HEK293 (cell line): ENCODE data around the gene NCAPD3.
A peak's percentile ranks its signal among the peaks of the same experiment; 100 is the strongest.

Experiments
- CTCF ChIA-PET: fragments of 350-600 bp; formaldehyde crosslinking; extraction: SDS; loops from one replicate; lab custom pipeline; 2021; ENCODE audit warnings: antibody characterized with exemption; lab: Yijun Ruan, JAX
- POLR2A ChIA-PET: fragments of 300-600 bp; formaldehyde crosslinking; extraction: SDS; loops from one replicate; lab custom pipeline; 2020; ENCODE audit warnings: antibody characterized with exemption, inconsistent platforms; lab: Yijun Ruan, JAX
- H3K27ac ChIP-seq: fragments of 200-500 bp; sonication (Bioruptor generic); 2 replicates; pipeline ENCODE4 v1.5.1; 2014; ENCODE audit warnings: low read depth, low read length, control low read depth, inconsistent platforms; ENCODE audit errors: extremely low read depth
- H3K36me3 ChIP-seq, 2 experiments: fragments of 200-500 bp in 1 of 2; sonication (Bioruptor generic) in 1 of 2; 1 replicate in 1 of 2; 2 replicates in 1 of 2; pipeline ENCODE4 v1.5.1; 2014 to 2017; ENCODE audit warnings: inconsistent platforms in 2 of 2, low read length in 2 of 2; ENCODE audit not compliant: control insufficient read depth in 2 of 2, insufficient read depth in 1 of 2
- H3K4me1 ChIP-seq: fragments of 200-500 bp; sonication (Bioruptor generic); 2 replicates; pipeline ENCODE4 v1.5.1; 2014; ENCODE audit warnings: mild to moderate bottlenecking, low read length, inconsistent platforms; ENCODE audit not compliant: control insufficient read depth, insufficient read depth
- H3K4me3 ChIP-seq: 2 replicates; pipeline ENCODE4 v1.5.1; 2011; ENCODE audit warnings: low read depth, mild to moderate bottlenecking, control low read depth, low read length, moderate library complexity
- H3K9me3 ChIP-seq: fragments of 200-500 bp; sonication (Bioruptor generic); 2 replicates; pipeline ENCODE4 v1.5.1; 2014; ENCODE audit warnings: low read depth, low read length, inconsistent platforms; ENCODE audit not compliant: control insufficient read depth, insufficient read depth
- GFI1B ChIP-seq: fragments of 450-650 bp; formaldehyde crosslinking; IDR thresholded peaks from 2 replicates; pipeline ENCODE4 v1.5.1; 2016; ENCODE audit warnings: missing biosample characterization, missing genetic modification characterization
- GLI2 ChIP-seq: fragments of 450-650 bp; formaldehyde crosslinking; IDR thresholded peaks from 2 replicates; pipeline ENCODE4; 2017; ENCODE audit warnings: missing biosample characterization, missing genetic modification characterization, low read depth, borderline replicate concordance
- GLIS2 ChIP-seq: fragments of 450-650 bp; formaldehyde crosslinking; IDR thresholded peaks from 2 replicates; pipeline ENCODE4 v1.5.1; 2016; ENCODE audit warnings: missing biosample characterization, missing genetic modification characterization
- KLF9 ChIP-seq: fragments of 450-650 bp; formaldehyde crosslinking; IDR thresholded peaks from 2 replicates; pipeline ENCODE4 v1.5.1; 2016; ENCODE audit warnings: missing biosample characterization, missing genetic modification characterization, low read depth
- MEIS1 ChIP-seq: sonication (generic); formaldehyde crosslinking; IDR thresholded peaks from 2 replicates; pipeline ENCODE4 v1.8.1; 2022; ENCODE audit warnings: missing genetic modification reagents, mild to moderate bottlenecking, borderline replicate concordance
- YY2 ChIP-seq: fragments of 450-650 bp; formaldehyde crosslinking; IDR thresholded peaks from 2 replicates; pipeline ENCODE4 v1.5.1; 2016; ENCODE audit warnings: missing biosample characterization, missing genetic modification characterization
- ZBTB17 ChIP-seq: fragments of 450-650 bp; formaldehyde crosslinking; IDR thresholded peaks from 2 replicates; pipeline ENCODE4 v1.5.1; 2016; ENCODE audit warnings: missing biosample characterization, missing genetic modification characterization
- ZEB2 ChIP-seq: fragments of 450-650 bp; formaldehyde crosslinking; IDR thresholded peaks from 2 replicates; pipeline ENCODE4 v1.5.1; 2016; ENCODE audit warnings: missing biosample characterization, missing genetic modification characterization
- ZFP3 ChIP-seq: fragments of 450-650 bp; formaldehyde crosslinking; IDR thresholded peaks from 2 replicates; pipeline ENCODE4 v1.5.1; 2016; ENCODE audit warnings: low read depth, missing biosample characterization, missing genetic modification characterization
- ZNF112 ChIP-seq: fragments of 450-650 bp; formaldehyde crosslinking; IDR thresholded peaks from 2 replicates; pipeline ENCODE4 v1.5.0; 2017; ENCODE audit warnings: missing biosample characterization, missing genetic modification characterization
- ZNF132 ChIP-seq: fragments of 450-650 bp; formaldehyde crosslinking; IDR thresholded peaks from 2 replicates; pipeline ENCODE4 v1.5.1; 2017; ENCODE audit warnings: missing biosample characterization, missing genetic modification characterization, borderline replicate concordance
- ZNF274 ChIP-seq, 2 experiments: fragments of 200-500 bp in 1 of 2; fragments of 450-650 bp in 1 of 2; sonication (Bioruptor generic) in 1 of 2; formaldehyde crosslinking in 1 of 2; IDR thresholded peaks; 2 replicates each; pipeline versions ENCODE4 v1.5.1 to v1.6.1; 2014 to 2016; ENCODE audit warnings: borderline replicate concordance in 1 of 2, inconsistent platforms in 1 of 2, low read length in 1 of 2, missing biosample characterization in 1 of 2, missing genetic modification characterization in 1 of 2
- ZNF311 ChIP-seq: fragments of 450-650 bp; formaldehyde crosslinking; IDR thresholded peaks from 2 replicates; pipeline ENCODE4 v1.5.1; 2017; ENCODE audit warnings: missing biosample characterization, missing genetic modification characterization, borderline replicate concordance
- ZNF324 ChIP-seq: fragments of 450-650 bp; formaldehyde crosslinking; IDR thresholded peaks from 2 replicates; pipeline ENCODE4 v1.5.1; 2016; ENCODE audit warnings: missing biosample characterization, missing genetic modification characterization
- ZNF335 ChIP-seq: fragments of 450-650 bp; formaldehyde crosslinking; conservative IDR thresholded peaks from 2 replicates; pipeline ENCODE4 v1.5.1; 2016; ENCODE audit warnings: missing biosample characterization, missing genetic modification characterization
- ZNF354C ChIP-seq: fragments of 450-650 bp; formaldehyde crosslinking; IDR thresholded peaks from 2 replicates; pipeline ENCODE4 v1.5.1; 2016; ENCODE audit warnings: missing biosample characterization, missing genetic modification characterization, low read depth, borderline replicate concordance
- ZNF548 ChIP-seq: fragments of 450-650 bp; formaldehyde crosslinking; IDR thresholded peaks from 2 replicates; pipeline ENCODE4 v1.5.1; 2016; ENCODE audit warnings: missing biosample characterization, missing genetic modification characterization
- ZNF624 ChIP-seq: fragments of 450-650 bp; formaldehyde crosslinking; IDR thresholded peaks from 2 replicates; pipeline ENCODE4 v1.5.1; 2017; ENCODE audit warnings: missing biosample characterization, missing genetic modification characterization
- ZNF677 ChIP-seq: fragments of 450-650 bp; IDR thresholded peaks from 2 replicates; pipeline ENCODE4 v1.5.0; 2018; ENCODE audit warnings: missing biosample characterization, mild to moderate bottlenecking, missing genetic modification characterization, moderate library complexity
- ZNF701 ChIP-seq: fragments of 450-650 bp; formaldehyde crosslinking; IDR thresholded peaks from 2 replicates; pipeline ENCODE4 v1.5.1; 2016; ENCODE audit warnings: missing biosample characterization, missing genetic modification characterization
- ZNF707 ChIP-seq: fragments of 450-650 bp; formaldehyde crosslinking; IDR thresholded peaks from 2 replicates; pipeline ENCODE4 v1.5.1; 2016; ENCODE audit warnings: missing biosample characterization, missing genetic modification characterization
- ZNF76 ChIP-seq: fragments of 450-650 bp; formaldehyde crosslinking; IDR thresholded peaks from 2 replicates; pipeline ENCODE4; 2016; ENCODE audit warnings: low read depth, missing biosample characterization, missing genetic modification characterization, borderline replicate concordance
- ZNF830 ChIP-seq: fragments of 450-650 bp; IDR thresholded peaks from 2 replicates; pipeline ENCODE4 v1.5.0; 2018; ENCODE audit warnings: missing biosample characterization, missing genetic modification characterization, low read depth, mild to moderate bottlenecking, moderate library complexity
- ZSCAN16 ChIP-seq: fragments of 450-650 bp; formaldehyde crosslinking; IDR thresholded peaks from 2 replicates; pipeline ENCODE4 v1.5.1; 2016; ENCODE audit warnings: missing biosample characterization, missing genetic modification characterization
- TF ChIP-seq, protein P1 (sequence below): fragments of 450-650 bp; formaldehyde crosslinking; IDR thresholded peaks from 2 replicates; pipeline ENCODE4; 2016; ENCODE audit warnings: missing biosample characterization, missing genetic modification characterization
- TF ChIP-seq, protein P2 (sequence below): IDR thresholded peaks from 2 replicates; pipeline ENCODE4 v1.6.1; 2011; ENCODE audit warnings: mild to moderate bottlenecking, low read depth, low read length, borderline replicate concordance
- TF ChIP-seq, protein P3 (sequence below): fragments of 450-650 bp; formaldehyde crosslinking; optimal IDR thresholded peaks from 2 replicates; pipeline ENCODE3; 2016; ENCODE audit warnings: missing biosample characterization, mild to moderate bottlenecking, missing genetic modification characterization

Gene NCAPD3

DNA sequence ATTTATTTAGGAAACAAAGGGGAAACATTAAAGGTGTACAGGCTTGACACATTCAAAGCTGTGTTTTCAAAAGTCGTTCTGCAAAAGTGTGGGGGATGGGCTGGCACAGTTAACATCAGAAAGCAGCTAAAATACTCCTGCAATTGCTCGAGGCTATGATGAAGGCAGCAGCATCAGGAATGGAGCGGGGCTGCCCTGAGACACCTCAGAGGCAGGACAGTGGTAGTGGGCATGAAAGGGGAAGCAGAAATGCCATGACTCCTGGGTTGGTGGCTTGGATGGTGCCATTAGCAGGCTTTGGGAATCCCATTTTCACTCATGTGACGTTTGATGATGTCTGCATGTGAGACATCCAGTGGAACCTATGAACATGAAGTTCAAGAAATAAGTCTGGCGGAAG lies 646 bp downstream of the NCAPD3 start:
- peak overlapping the region; percentile 73 for H3K4me3 ChIP-seq
- peak overlapping the region; percentile 77; the same call in 1 of the 2 replicates for H3K27ac ChIP-seq
- TF ChIP-seq ZNF311 (tag by site-specific recombination) = no peak
- no peak for TF ChIP-seq ZEB2 (tag by site-specific recombination)
- 0 out of 2 replicates have a peak, but pooled peaks have one; percentile 25 for TF ChIP-seq ZBTB17 (tag by site-specific recombination)
- no peak for TF ChIP-seq KLF9 (tag by site-specific recombination)
- no peak for TF ChIP-seq ZNF132
- TF ChIP-seq ZFP3 (tag by site-specific recombination) = no peak
- TF ChIP-seq ZNF112 (tag by site-specific recombination) = no peak
- TF ChIP-seq ZNF354C (tag by site-specific recombination) = no peak
- TF ChIP-seq ZNF274 (IDR thresholded peaks at IDR 0.05; ENCODE audit: low read length) = no peak
- no peak for TF ChIP-seq ZNF274 (tag by site-specific recombination; IDR thresholded peaks at IDR 0.05; ENCODE audit: borderline replicate concordance)
- no peak for TF ChIP-seq YY2 (tag by site-specific recombination)
- peak; percentile 25 for TF ChIP-seq ZNF335 (tag by site-specific recombination)
- no peak for TF ChIP-seq ZNF707 (tag by site-specific recombination)
- H3K9me3 ChIP-seq = no peaks in the 10 kb centered on the region
- H3K36me3 ChIP-seq = peaks cover 14 to 53% of the 10 kb centered on the region in 2 experiments
- CTCF ChIA-PET = interaction anchor here (1.0 kb wide), 1 partner anchor 14 kb away, joined by 3 read pairs; no protein-coding TSS in a partner anchor
- POLR2A ChIA-PET = interaction anchor here (0.9 to 3.8 kb wide), 12 partner anchors 10 to 114 kb away, joined by 3 to 35 read pairs (median 7); partner anchors contain the start of genes ACAD8, GLB1L2, GLB1L3 and THYN1
- peaks cover 7% of the 10 kb centered on the region; the same call in 1 of the 2 replicates for H3K4me1 ChIP-seq

- CTCF ChIA-PET = no interaction called here
- no peaks in the 10 kb centered on the region for H3K4me1 ChIP-seq
- no peak overlapping the region for H3K27ac ChIP-seq
- peaks cover 28 to 88% of the 10 kb centered on the region in 2 experiments for H3K36me3 ChIP-seq
- no peaks in the 10 kb centered on the region for H3K9me3 ChIP-seq
- POLR2A ChIA-PET = interaction anchor here (0.5 kb wide), 1 partner anchor 1023 kb away, joined by 4 read pairs; no protein-coding TSS in a partner anchor
- H3K4me3 ChIP-seq = no peak overlapping the region
- TF ChIP-seq, protein P1, sequence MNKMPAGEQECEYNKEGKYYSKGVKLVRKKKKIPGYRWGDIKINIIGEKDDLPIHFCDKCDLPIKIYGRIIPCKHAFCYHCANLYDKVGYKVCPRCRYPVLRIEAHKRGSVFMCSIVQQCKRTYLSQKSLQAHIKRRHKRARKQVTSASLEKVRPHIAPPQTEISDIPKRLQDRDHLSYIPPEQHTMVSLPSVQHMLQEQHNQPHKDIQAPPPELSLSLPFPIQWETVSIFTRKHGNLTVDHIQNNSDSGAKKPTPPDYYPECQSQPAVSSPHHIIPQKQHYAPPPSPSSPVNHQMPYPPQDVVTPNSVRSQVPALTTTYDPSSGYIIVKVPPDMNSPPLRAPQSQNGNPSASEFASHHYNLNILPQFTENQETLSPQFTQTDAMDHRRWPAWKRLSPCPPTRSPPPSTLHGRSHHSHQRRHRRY (tag by site-specific recombination) = no peak
- TF ChIP-seq, protein P2, sequence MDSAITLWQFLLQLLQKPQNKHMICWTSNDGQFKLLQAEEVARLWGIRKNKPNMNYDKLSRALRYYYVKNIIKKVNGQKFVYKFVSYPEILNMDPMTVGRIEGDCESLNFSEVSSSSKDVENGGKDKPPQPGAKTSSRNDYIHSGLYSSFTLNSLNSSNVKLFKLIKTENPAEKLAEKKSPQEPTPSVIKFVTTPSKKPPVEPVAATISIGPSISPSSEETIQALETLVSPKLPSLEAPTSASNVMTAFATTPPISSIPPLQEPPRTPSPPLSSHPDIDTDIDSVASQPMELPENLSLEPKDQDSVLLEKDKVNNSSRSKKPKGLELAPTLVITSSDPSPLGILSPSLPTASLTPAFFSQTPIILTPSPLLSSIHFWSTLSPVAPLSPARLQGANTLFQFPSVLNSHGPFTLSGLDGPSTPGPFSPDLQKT = no peak
- TF ChIP-seq, protein P3, sequence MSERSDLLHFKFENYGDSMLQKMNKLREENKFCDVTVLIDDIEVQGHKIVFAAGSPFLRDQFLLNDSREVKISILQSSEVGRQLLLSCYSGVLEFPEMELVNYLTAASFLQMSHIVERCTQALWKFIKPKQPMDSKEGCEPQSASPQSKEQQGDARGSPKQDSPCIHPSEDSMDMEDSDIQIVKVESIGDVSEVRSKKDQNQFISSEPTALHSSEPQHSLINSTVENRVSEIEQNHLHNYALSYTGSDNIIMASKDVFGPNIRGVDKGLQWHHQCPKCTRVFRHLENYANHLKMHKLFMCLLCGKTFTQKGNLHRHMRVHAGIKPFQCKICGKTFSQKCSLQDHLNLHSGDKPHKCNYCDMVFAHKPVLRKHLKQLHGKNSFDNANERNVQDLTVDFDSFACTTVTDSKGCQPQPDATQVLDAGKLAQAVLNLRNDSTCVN = no peak
- TF ChIP-seq ZSCAN16 (tag by site-specific recombination) (no peak), ZNF830 (no peak), ZFP3 (tag by site-specific recombination) (no peak), GLI2 (no peak), ZNF324 (tag by site-specific recombination) (no peak), ZNF624 (tag by site-specific recombination) (no peak), ZNF701 (tag by site-specific recombination) (no peak), GLIS2 (tag by site-specific recombination) (no peak), ZNF76 (no peak), ZNF548 (no peak), ZNF677 (tag by site-specific recombination) (no peak), ZNF132 (no peak), ZBTB17 (tag by site-specific recombination) (no peak), MEIS1 (CRISPR knock-in tag) (no peak), ZEB2 (tag by site-specific recombination) (no peak), GFI1B (no peak)
Measured at GRCh38 chr11:134216816-134217215, 7.0 kb downstream of the NCAPD3 start.
